NCI-H1694 treated with DMSO at 0.1 percent for 48 hours (cell line): ENCODE data around the gene WDR72.

Experiments
- DNase-seq: peaks from one replicate; lab custom pipeline; 2025; lab: John Stamatoyannopoulos, UW

WDR72 gene

GRCh38 chr15:53534105-53534839, 225.2 kb downstream of the WDR72 start:
- DNase-seq = no peak

GRCh38 chr15:53530761-53531160, 228.7 kb downstream of the WDR72 start:
- no peak for DNase-seq

GRCh38 chr15:53527996-53528395, 231.5 kb downstream of the WDR72 start:
- DNase-seq = no peak

- DNase-seq = no peak
Measured at GRCh38 chr15:53525894-53526293, 233.6 kb downstream of the WDR72 start.

GRCh38 chr15:53522991-53523390, 236.5 kb downstream of the WDR72 start:
- DNase-seq = no peak

- DNase-seq = no peak
Measured at GRCh38 chr15:53520996-53521395, 238.5 kb downstream of the WDR72 start.

- no peak for DNase-seq
Measured at GRCh38 chr15:53513431-53513830, 246.0 kb downstream of the WDR72 start.

GRCh38 chr15:53512029-53512428, 247.4 kb downstream of the WDR72 start:
- DNase-seq = no peak

- no peak for DNase-seq
Measured at GRCh38 chr15:53511175-53511574, 248.3 kb downstream of the WDR72 start.

- DNase-seq = no peak
Measured at GRCh38 chr15:53506370-53506769, 253.1 kb downstream of the WDR72 start.

GRCh38 chr15:53498996-53499395, 260.5 kb downstream of the WDR72 start:
- no peak for DNase-seq

GRCh38 chr15:53490341-53490740, 269.1 kb downstream of the WDR72 start:
- no peak for DNase-seq

- no peak for DNase-seq
Measured at GRCh38 chr15:53482055-53482454, 277.4 kb downstream of the WDR72 start.

- DNase-seq = no peak
Measured at GRCh38 chr15:53477981-53478766, 281.3 kb downstream of the WDR72 start.

GRCh38 chr15:53473886-53474285, 285.6 kb downstream of the WDR72 start:
- no peak for DNase-seq

GRCh38 chr15:53473435-53473834, 286.0 kb downstream of the WDR72 start:
- no peak for DNase-seq

- no peak for DNase-seq
Measured at GRCh38 chr15:53472883-53473282, 286.6 kb downstream of the WDR72 start.

- no peak for DNase-seq
Measured at GRCh38 chr15:53472210-53472609, 287.3 kb downstream of the WDR72 start.

- DNase-seq = no peak
Measured at GRCh38 chr15:53470743-53471142, 288.7 kb downstream of the WDR72 start.

- DNase-seq = no peak
Measured at GRCh38 chr15:53469422-53469821, 290.0 kb downstream of the WDR72 start.
